ENCODE data around the gene EPAS1. TPM values are rescaled to one million over a fixed set of nuclear protein-coding genes. Genes with fewer than 3 reads are reported as not detected.

EPAS1 gene
- total RNA-seq, 1 donor from 2014 or later, result 99.8 TPM

- H3K36me3 ChIP-seq (ENCODE audit: control insufficient read depth, insufficient read depth, low read length), result no peaks in the 10 kb centered on the region
- TF ChIP-seq CTCF (IDR thresholded peaks at IDR 0.05; ENCODE audit: insufficient read depth, low read length, severe bottlenecking), result no peak
- DNase-seq (ENCODE audit: low read depth) (no peak), FAIRE-seq (no peak)
- no peak overlapping the region for H3K4me3 ChIP-seq (ENCODE audit: low read depth, low read length)
- no peaks in the 10 kb centered on the region for H3K27me3 ChIP-seq (ENCODE audit: control insufficient read depth, insufficient read depth, low read length)
Measured at GRCh38 chr2:46256563-46257142, 40.6 kb upstream of the EPAS1 start.

- H3K27me3 ChIP-seq (ENCODE audit: control insufficient read depth, insufficient read depth, low read length), result no peaks in the 10 kb centered on the region
- no peak for TF ChIP-seq CTCF (IDR thresholded peaks at IDR 0.05; ENCODE audit: insufficient read depth, low read length, severe bottlenecking)
- H3K4me3 ChIP-seq (ENCODE audit: low read depth, low read length), result no peak overlapping the region
- DNase-seq (ENCODE audit: low read depth) (peak; percentile 62), FAIRE-seq (no peak)
- H3K36me3 ChIP-seq (ENCODE audit: control insufficient read depth, insufficient read depth, low read length), result no peaks in the 10 kb centered on the region
Measured at GRCh38 chr2:46257476-46257875, 39.7 kb upstream of the EPAS1 start.

GRCh38 chr2:46257980-46258379 is 39.2 kb upstream of the EPAS1 start:
- H3K27me3 ChIP-seq (ENCODE audit: control insufficient read depth, insufficient read depth, low read length), result no peaks in the 10 kb centered on the region
- FAIRE-seq (no peak), DNase-seq (ENCODE audit: low read depth) (no peak)
- TF ChIP-seq CTCF (IDR thresholded peaks at IDR 0.05; ENCODE audit: insufficient read depth, low read length, severe bottlenecking), result no peak
- no peak overlapping the region for H3K4me3 ChIP-seq (ENCODE audit: low read depth, low read length)
- H3K36me3 ChIP-seq (ENCODE audit: control insufficient read depth, insufficient read depth, low read length), result no peaks in the 10 kb centered on the region

GRCh38 chr2:46258937-46259776 is 38.0 kb upstream of the EPAS1 start:
- Histone ChIP-seq H3K36me3 (ENCODE audit: control insufficient read depth, insufficient read depth, low read length) (no peaks in the 10 kb centered on the region), H3K27me3 (ENCODE audit: control insufficient read depth, insufficient read depth, low read length) (no peaks in the 10 kb centered on the region), H3K4me3 (ENCODE audit: low read depth, low read length) (no peak overlapping the region)
- TF ChIP-seq CTCF (IDR thresholded peaks at IDR 0.05; ENCODE audit: insufficient read depth, low read length, severe bottlenecking), result no peak
- DNase-seq (ENCODE audit: low read depth), result no peak
- no peak for FAIRE-seq

- no peak for TF ChIP-seq CTCF (IDR thresholded peaks at IDR 0.05; ENCODE audit: insufficient read depth, low read length, severe bottlenecking)
- Histone ChIP-seq H3K4me3 (ENCODE audit: low read depth, low read length) (no peak overlapping the region), H3K27me3 (ENCODE audit: control insufficient read depth, insufficient read depth, low read length) (no peaks in the 10 kb centered on the region), H3K36me3 (ENCODE audit: control insufficient read depth, insufficient read depth, low read length) (no peaks in the 10 kb centered on the region)
- FAIRE-seq (no peak), DNase-seq (ENCODE audit: low read depth) (no peak)
Measured at GRCh38 chr2:46259777-46260168, 37.4 kb upstream of the EPAS1 start.

All from bronchial epithelial cell (primary cell).